ENCODE results near the gene TMEM120B. TPM values are rescaled to one million over a fixed set of nuclear protein-coding genes. Genes with fewer than 3 reads are reported as not detected.

TMEM120B gene
- total and polyA plus RNA-seq, 2 of the 13 experiments (the other 11 are each of a cell fraction or from before 2014, with no cell fraction given), result 7.1 to 12.9 TPM

DNA sequence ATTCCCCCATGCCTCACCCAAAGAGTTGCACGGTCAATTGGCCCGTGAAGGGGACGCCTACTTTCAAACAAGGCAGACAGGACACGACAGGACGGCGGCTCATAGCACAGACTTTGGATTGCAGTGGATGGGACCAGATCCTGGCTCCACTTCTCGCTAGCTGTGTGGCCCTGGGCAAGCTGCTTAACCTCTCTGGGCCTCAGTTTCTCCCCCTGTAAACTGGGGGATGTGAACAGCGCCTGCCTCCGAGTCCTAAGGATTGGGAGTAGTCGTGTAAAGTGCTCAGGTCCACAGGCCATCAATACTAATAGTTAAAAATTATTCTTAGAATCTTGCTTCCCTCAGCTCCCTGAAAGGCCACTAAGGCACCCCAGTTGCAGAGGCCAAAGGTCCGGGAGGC is 67.9 kb downstream of the TMEM120B start:
- Histone ChIP-seq H3K36me3 (replicated peaks in 1 of 2; ENCODE audit: control insufficient read depth in 1 of 2, insufficient read depth in 2 of 2, low read length in 2 of 2) (peaks cover 0 to 7% of the 10 kb centered on the region in 2 experiments; a peak in 2 of 5 replicates), H3K9me3 (ENCODE audit: low read length) (no peaks in the 10 kb centered on the region), H3K4me2 (ENCODE audit: low read depth, low read length) (no peak overlapping the region), H3K79me2 (ENCODE audit: insufficient read depth, low read length) (peaks cover 4% of the 10 kb centered on the region), H4K20me1 (ENCODE audit: insufficient read depth, low read length) (0 out of 2 replicates have a peak, but pooled peaks cover 3% of the 10 kb centered on the region), H3K27ac (ENCODE audit: extremely low read length, insufficient read depth, low read length) (no peak overlapping the region), H3K4me1 (ENCODE audit: insufficient read depth, low read length) (peaks cover 31% of the 10 kb centered on the region), H2AFZ (ENCODE audit: low read length) (no peak overlapping the region), H3K9ac (ENCODE audit: insufficient read depth, low read depth, low read length) (no peak overlapping the region), H3K27me3 (ENCODE audit: control insufficient read depth in 1 of 2, insufficient read depth in 2 of 2, low read length in 2 of 2) (no peaks in the 10 kb centered on the region; a peak in 1 of 5 replicates), H3K4me3 (replicated peaks in 1 of 3; ENCODE audit: insufficient read depth in 1 of 3, low read depth in 2 of 3, low read length in 3 of 3) (no peak overlapping the region)
- WGBS (ENCODE audit: low lambda C conversion rate), result 96% methylated on average over 10 of the region's 11 CpGs
- TF ChIP-seq ZNF768 (CRISPR knock-in tag; IDR thresholded peaks at IDR 0.05) (peak; percentile 95), RBM22 (optimal IDR thresholded peaks at IDR 0.05; ENCODE audit: low read length) (peak; percentile 61)
- TF ChIP-seq, protein P1, sequence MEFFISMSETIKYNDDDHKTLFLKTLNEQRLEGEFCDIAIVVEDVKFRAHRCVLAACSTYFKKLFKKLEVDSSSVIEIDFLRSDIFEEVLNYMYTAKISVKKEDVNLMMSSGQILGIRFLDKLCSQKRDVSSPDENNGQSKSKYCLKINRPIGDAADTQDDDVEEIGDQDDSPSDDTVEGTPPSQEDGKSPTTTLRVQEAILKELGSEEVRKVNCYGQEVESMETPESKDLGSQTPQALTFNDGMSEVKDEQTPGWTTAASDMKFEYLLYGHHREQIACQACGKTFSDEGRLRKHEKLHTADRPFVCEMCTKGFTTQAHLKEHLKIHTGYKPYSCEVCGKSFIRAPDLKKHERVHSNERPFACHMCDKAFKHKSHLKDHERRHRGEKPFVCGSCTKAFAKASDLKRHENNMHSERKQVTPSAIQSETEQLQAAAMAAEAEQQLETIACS (CRISPR knock-in tag; IDR thresholded peaks at IDR 0.05), result no peak
- intact Hi-C loops (cut with micrococcal nuclease; ENCODE audit: unreplicated experiment) (no loop called here), in situ Hi-C loops (cut with HindIII; ENCODE audit: extremely low pct_ligation_motif_present, low pct_unique_long_range_greater_than_20kb) (no loop called here)
- ATAC-seq, result no peak
- no peak for DNase-seq (ENCODE audit: low spot score)
- no TSS peak for BruUV-seq (replicated peaks)
- no peak for FAIRE-seq
- ChIA-PET POLR2A (interaction anchor here (2.7 kb wide), 1 partner anchor 11 kb away, joined by 17 read pairs; no protein-coding TSS in a partner anchor), CTCF (ENCODE audit: low intra/inter-chr PET ratio, low total read pairs) (interaction anchor here (6.1 kb wide), 1 partner anchor 13 kb away, joined by 66 read pairs; the partner anchor contains the start of gene RHOF)

DNA sequence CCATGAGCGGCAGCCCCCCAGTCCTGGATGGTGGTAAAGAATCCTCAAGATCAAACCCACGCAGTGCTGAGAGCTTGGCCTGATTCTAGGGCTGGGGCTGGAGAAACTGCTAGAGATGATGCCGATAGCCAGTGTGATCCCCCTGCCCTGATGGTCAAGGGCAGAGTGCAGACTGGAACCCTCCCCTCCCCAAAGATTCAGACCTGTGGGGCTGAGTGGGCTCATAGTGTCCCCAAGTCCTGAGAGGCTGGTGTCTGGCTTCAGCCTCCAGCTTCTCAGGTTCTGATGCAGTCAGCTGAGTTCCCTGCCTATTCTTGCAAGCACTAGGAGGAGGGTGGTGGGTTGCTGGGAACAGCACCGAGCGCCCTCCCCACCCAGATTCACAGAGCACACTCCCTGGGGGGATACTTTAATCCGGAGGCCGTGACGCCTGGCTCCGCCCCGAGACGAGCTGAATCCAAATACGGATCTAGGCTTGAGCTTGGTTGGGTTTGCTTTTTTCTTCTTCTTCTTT is 69.0 kb downstream of the TMEM120B start:
- no peak for FAIRE-seq
- H3K36me3 ChIP-seq (replicated peaks in 1 of 2; ENCODE audit: control insufficient read depth in 1 of 2, insufficient read depth in 2 of 2, low read length in 2 of 2), result peaks cover 0 to 7% of the 10 kb centered on the region in 2 experiments; a peak in 2 of 5 replicates
- in situ Hi-C loops (cut with HindIII; ENCODE audit: extremely low pct_ligation_motif_present, low pct_unique_long_range_greater_than_20kb) (no loop called here), intact Hi-C loops (cut with micrococcal nuclease; ENCODE audit: unreplicated experiment) (no loop called here)
- no peak for DNase-seq (ENCODE audit: low spot score)
- H3K27me3 ChIP-seq (ENCODE audit: control insufficient read depth in 1 of 2, insufficient read depth in 2 of 2, low read length in 2 of 2), result no peaks in the 10 kb centered on the region; a peak in 1 of 5 replicates
- H3K79me2 ChIP-seq (ENCODE audit: insufficient read depth, low read length), result peaks cover 4% of the 10 kb centered on the region
- no peaks in the 10 kb centered on the region for H3K9me3 ChIP-seq (ENCODE audit: low read length)
- H2AFZ ChIP-seq (ENCODE audit: low read length), result no peak overlapping the region
- POLR2A ChIA-PET, result interaction anchor here (0.6 to 2.7 kb wide), 11 partner anchors 8 to 107 kb away, joined by 3 to 18 read pairs (median 7); partner anchors contain the start of genes PSMD9, RHOF and TMEM120B
- no TSS peak for BruUV-seq (replicated peaks)
- H3K27ac ChIP-seq (ENCODE audit: extremely low read length, insufficient read depth, low read length), result peak overlapping the region; percentile 14
- CTCF ChIA-PET (ENCODE audit: low intra/inter-chr PET ratio, low total read pairs), result interaction anchor here (1.3 kb wide), 1 partner anchor 13 kb away, joined by 4 read pairs; no protein-coding TSS in a partner anchor
- H3K4me2 ChIP-seq (ENCODE audit: low read depth, low read length), result peak overlapping the region; percentile 59
- H3K9ac ChIP-seq (ENCODE audit: insufficient read depth, low read depth, low read length), result peak overlapping the region; percentile 44; the same call in 1 of the 2 replicates
- H4K20me1 ChIP-seq (ENCODE audit: insufficient read depth, low read length), result peaks cover 3% of the 10 kb centered on the region; the same call in 1 of the 2 replicates
- ATAC-seq, result peak; percentile 17
- H3K4me3 ChIP-seq (replicated peaks in 1 of 3; ENCODE audit: insufficient read depth in 1 of 3, low read depth in 2 of 3, low read length in 3 of 3), result peak overlapping the region in 1 of 3 experiments; percentile 37; a peak in 2 of 6 replicates
- 66% methylated on average over 9 of the region's 12 CpGs for WGBS (ENCODE audit: low lambda C conversion rate)
- peaks cover 37% of the 10 kb centered on the region for H3K4me1 ChIP-seq (ENCODE audit: insufficient read depth, low read length)
- TF ChIP-seq KDM2A (CRISPR knock-in tag; IDR thresholded peaks at IDR 0.05; ENCODE audit: borderline replicate concordance, low read depth), result 0 out of 2 replicates have a peak, but pooled peaks have one; percentile 14
- TF ChIP-seq ZFP41 (CRISPR knock-in tag; IDR thresholded peaks at IDR 0.05; ENCODE audit: borderline replicate concordance), result no peak
- no peak for TF ChIP-seq ETV6 (CRISPR knock-in tag; conservative IDR thresholded peaks at IDR 0.05)
- TF ChIP-seq PITX1 (CRISPR knock-in tag; IDR thresholded peaks at IDR 0.05), result no peak
- TF ChIP-seq NR1H2 (CRISPR knock-in tag; IDR thresholded peaks at IDR 0.05; ENCODE audit: borderline replicate concordance, low read depth), result no peak
- no peak for TF ChIP-seq DR1 (CRISPR knock-in tag; IDR thresholded peaks at IDR 0.05)
- no peak for TF ChIP-seq ZSCAN20 (CRISPR knock-in tag; IDR thresholded peaks at IDR 0.05; ENCODE audit: borderline replicate concordance)
- TF ChIP-seq, protein P2, sequence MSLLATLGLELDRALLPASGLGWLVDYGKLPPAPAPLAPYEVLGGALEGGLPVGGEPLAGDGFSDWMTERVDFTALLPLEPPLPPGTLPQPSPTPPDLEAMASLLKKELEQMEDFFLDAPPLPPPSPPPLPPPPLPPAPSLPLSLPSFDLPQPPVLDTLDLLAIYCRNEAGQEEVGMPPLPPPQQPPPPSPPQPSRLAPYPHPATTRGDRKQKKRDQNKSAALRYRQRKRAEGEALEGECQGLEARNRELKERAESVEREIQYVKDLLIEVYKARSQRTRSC (CRISPR knock-in tag; IDR thresholded peaks at IDR 0.05; ENCODE audit: low read depth), result no peak
- TF ChIP-seq STAT5B (CRISPR knock-in tag; IDR thresholded peaks at IDR 0.05), result no peak
- TF ChIP-seq XBP1 (CRISPR knock-in tag; IDR thresholded peaks at IDR 0.05), result no peak
- TF ChIP-seq, protein P3, sequence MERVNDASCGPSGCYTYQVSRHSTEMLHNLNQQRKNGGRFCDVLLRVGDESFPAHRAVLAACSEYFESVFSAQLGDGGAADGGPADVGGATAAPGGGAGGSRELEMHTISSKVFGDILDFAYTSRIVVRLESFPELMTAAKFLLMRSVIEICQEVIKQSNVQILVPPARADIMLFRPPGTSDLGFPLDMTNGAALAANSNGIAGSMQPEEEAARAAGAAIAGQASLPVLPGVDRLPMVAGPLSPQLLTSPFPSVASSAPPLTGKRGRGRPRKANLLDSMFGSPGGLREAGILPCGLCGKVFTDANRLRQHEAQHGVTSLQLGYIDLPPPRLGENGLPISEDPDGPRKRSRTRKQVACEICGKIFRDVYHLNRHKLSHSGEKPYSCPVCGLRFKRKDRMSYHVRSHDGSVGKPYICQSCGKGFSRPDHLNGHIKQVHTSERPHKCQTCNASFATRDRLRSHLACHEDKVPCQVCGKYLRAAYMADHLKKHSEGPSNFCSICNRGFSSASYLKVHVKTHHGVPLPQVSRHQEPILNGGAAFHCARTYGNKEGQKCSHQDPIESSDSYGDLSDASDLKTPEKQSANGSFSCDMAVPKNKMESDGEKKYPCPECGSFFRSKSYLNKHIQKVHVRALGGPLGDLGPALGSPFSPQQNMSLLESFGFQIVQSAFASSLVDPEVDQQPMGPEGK (CRISPR knock-in tag; IDR thresholded peaks at IDR 0.05), result peak; percentile 46; the same call in 1 of the 2 replicates
